M059J (cell line): ENCODE data around the gene FRMPD4. TPM values are rescaled to one million over a fixed set of nuclear protein-coding genes. Genes with fewer than 3 reads are reported as not detected.

Experiments used
- DNase-seq: peaks from one replicate; pipeline ENCODE4 v3.0.0-alpha.2; 2012; ENCODE audit warnings: low read depth
- total RNA-seq: library from RNA; depleted of rRNA; stranded (reverse); fragments of >200 nt; shearing (Covaris generic); gene quantifications from 2 replicates; pipeline ENCODE4 v1.2.3, GENCODE V29; 2014

The FRMPD4 gene
- total RNA-seq, 1 experiment from 2014 or later = 3.5 TPM

DNA sequence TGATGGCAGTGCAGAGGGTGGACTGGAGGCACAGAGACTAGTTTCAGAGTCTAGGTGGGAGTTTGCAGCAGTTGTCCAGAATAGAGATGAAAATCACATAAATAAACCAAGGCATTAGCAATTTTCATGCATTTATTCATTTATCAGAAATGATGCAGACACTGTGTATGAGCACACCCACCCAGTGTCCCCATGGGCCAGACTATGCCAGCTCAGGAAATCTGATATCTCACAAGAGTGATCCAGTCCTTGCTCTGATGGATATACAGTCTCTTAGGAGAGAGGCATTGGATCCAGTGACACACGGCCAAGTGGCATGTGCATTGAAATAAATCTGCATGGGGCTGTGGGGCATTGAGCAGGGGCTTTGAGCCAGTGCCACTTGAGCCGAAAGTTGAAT, 228.2 kb downstream of the FRMPD4 start:
- DNase-seq = no peak

DNA sequence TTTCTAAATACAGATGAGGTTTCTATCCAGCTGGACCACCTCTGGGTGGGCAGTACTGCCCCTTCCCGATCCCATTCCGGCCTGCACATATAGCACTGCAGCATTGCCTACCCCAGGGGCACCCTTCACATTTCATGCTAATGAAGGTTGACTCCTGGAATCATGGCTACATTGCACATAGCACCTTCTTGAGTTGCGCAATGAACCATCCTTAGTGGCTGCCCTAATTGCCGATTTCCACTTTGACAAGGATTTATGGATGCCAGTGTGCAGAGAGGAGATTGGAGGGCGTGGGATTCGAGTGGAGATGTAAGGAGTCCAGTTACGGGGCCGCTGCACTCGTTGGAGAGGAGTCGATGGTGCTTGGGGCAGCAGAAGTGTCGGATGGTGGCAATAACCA, 229.0 kb downstream of the FRMPD4 start:
- DNase-seq = no peak

DNA sequence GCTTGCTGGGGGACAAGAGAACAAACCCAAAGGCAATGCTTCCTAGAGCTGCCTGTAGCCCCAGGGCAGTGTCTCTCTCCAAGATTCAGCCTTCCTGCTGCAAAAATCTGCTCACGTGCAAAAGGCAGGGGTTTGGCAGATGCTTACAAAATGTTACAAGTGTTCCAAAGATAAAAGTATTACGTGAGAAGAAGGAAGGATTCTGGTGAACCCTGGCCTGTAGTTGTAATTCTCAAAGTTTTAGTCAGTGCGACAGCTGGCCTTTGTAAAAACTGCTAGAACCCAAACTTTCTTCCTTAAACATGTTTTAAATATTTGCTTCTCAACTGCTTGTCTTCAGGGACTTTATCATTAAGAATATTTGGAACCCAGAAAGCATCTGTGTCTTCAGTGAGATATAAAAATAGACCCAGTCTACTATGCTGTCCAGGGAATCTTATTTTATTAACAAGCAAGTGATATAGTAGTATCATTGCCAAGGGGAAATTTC, 232.3 kb downstream of the FRMPD4 start:
- peak; percentile 87 for DNase-seq

DNA sequence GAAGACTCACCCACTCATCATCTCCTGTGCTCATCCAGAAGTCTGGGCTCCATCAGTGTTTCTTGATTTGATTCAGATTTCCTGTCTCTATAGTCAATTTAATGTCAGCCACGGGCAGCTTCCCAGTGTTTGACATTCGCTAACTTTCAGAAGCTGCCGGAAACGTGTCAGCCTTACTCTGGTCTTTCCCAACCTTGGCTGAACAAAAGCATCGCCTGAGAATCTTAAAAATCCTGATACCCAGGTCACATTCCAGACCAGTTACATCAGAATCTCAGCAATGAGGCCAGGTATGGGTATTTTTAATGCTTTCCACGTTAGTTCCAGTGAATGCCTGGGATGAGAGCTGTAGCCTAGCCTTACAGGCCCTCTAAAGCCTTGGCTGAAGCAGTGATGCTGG, 233.8 kb downstream of the FRMPD4 start:
- DNase-seq = peak; percentile 88

DNA sequence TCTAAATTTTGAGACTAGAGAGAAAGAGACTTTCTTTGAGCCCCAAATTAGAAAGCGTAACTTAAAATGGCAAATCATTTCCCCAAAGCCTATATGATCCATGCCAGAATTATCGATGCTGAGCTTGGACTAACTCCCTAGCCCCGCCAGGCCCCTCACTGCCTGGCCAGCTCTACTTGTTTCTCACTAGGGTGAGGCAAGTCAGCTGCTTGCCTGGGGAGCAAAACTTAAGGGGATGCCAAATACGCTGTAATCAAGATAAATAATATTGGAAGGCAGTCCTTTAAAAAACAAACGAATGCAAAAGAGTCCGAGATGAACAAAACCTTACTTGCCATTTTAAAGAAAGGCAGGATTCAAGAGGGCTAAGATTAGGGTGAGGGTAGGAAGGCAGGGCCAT, 236.0 kb downstream of the FRMPD4 start:
- DNase-seq = no peak

DNA sequence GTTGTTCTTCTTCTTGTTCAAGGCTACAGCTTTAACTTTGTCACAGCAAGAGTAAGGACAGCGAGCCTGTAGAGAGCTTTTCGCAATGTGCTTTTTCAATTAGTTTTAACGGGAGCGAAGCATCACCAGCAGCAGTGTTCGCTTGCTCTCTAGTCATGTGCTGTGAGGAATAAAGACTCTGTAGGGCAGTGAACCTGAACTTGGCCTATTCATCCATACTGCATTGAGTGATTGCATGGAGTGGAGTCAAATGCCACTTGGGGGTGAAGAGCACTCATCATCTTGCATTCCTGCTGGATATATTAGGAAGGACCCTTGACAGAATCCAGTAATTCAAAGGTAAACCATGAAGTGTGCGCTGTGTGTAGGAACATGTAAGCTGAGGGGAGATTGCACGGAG, 240.0 kb downstream of the FRMPD4 start:
- DNase-seq = no peak

DNA sequence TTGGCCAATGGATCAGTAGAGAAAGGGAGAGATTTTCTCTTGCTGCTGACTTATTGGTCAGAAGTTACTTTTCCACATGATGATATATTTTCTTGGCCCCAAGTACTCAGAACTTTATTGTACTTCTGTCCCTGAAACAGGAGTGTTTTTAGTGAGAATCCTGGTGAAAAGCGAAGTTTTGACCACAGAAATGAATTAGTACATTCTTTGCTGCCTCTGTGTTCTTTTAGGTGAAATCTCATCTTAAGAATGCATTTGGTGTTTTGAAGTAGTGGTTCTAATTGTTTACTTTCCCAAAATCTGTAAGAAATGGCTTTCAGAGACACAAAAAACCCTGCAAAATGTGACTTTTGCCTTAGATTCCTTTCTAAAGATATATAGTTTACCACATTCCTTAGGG, 240.4 kb downstream of the FRMPD4 start:
- DNase-seq = no peak

DNA sequence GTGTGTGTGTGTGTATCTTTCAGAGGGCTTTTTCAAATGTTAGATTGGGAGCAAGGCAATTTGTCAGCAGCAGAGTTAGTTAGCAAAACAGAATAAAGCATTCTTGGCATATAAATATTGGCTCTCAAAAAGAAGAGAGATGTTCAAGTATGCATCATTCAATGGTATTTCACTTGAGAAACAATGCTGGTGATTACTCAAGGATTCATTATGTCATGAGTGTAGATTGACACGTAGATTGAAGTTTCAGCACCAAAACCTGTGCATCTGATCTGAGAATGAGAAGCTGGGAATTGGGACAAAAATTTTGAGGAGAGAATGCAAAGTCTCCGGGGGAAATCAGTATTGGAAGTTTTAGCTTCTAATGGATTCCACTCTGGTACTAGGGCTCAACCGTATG, 241.4 kb downstream of the FRMPD4 start:
- DNase-seq = no peak

DNA sequence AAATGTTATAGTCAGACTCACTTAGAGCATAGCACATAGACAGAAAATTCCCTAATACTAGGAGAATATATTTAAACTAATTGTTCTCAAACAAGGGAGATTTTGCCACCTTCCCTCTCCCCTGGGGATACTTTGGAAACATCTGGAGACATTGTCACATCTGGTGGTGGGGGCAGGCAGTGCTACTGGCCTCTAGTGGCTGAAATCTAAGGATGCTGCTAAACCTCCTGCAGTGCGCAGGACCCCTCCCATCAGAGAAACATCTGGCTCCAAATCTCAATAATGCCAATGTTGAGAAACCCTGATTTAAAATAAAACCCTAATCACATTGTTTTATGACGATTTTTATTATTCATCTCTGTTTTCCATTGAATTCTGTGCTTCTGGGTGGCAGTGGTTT, 244.9 kb downstream of the FRMPD4 start:
- DNase-seq = no peak

DNA sequence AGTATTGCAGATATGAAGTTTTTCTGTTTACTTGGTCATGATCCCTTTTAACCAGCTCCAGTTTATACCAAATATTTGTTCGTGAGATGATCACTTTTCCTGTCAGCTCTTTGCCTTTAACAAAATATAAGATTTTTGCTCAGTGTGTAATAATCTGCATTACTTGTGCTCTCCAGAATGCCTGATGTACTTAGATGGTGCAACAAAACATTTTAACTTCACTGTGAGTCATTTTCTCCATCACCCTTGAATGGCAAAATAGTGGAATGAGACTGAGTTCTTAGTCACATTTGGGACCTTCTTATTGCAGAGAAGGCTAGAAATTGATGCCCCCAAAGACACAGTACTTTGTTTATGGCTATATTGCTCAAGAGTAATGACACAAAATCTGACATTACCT, 252.0 kb downstream of the FRMPD4 start:
- peak; percentile 29 for DNase-seq

DNA sequence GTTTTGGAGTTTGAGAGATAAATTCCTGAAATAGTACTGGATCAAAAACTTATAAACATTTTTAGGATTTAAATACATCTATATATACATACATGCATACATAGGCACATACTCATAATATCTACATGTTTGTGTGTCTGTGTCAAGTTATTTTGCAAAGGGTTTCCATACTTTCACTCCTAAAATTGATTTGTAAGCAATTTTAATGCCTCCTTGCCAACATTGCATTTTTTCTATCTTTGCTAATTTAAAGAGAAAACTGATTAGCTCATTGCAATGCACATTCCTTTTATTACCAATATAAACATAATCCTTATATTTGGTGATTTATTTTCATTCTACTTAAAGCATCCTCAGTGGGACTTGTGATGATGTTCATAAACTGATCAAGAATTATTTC, 258.3 kb downstream of the FRMPD4 start:
- DNase-seq = no peak

DNA sequence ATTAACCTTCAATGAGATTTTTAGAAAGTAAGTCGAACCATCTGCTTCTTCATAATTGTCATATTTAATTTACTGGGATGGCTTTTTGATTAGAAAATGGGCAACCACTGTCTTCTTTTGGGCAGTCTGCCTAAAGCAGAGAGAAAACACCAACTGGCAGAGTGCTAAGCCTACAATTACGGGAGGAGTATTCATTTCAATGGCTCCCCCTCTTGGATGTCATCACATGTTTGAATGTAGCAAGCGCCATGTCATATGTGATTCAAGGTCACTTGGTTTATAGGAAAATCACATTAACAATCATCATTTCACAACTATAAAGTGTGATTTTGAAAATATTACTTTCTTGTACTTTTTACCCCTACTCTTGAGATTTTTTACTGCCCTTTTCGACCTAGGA, 261.9 kb downstream of the FRMPD4 start:
- DNase-seq = no peak

DNA sequence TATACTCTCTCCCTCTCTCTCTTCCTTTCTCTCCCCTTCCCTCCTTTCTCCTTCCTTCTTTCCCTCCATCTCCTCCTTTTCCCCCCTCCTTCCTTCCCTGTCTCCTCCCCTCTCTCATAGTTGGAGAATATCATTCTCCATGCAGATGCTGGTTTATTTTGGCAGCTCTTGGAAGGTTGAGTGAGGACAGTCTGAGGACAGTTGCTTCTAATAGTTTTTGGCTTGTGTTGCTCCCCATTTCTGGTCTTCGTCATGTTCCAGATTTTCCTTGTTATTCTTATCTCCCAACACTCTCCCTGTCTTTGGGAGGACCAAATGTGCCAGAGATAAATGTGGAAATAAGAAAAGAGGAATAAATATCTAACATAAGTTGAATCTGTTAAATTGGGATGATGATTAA, 263.0 kb downstream of the FRMPD4 start:
- no peak for DNase-seq

DNA sequence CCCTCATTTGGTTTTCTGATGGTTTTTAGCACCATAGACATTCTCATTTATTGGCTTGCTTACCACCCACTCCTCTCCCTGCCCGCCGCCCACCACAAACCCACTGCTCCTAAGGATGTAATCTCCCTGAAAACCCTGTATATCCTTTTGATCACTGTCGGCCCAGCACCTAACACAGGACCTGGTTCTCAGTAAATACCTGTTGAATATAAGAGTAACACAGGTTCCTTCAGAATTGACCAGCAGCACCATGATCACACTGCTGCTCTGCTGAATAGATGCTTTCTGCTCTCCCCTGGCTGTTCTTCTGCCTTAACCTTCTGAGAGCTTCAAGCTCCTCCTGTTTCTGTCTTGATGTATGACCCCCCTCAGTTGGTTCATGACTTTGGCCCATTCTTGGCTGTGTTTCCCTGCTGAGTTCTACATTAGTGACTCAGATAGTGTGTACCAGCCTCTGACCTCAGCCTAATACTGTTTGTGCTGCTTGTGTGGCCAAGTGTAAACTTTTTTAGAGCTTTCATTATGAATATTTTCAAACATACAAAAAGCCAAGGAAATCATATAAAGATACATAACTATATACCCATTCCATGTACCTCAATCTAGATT, 265.3 kb downstream of the FRMPD4 start:
- peak; percentile 74 for DNase-seq

DNA sequence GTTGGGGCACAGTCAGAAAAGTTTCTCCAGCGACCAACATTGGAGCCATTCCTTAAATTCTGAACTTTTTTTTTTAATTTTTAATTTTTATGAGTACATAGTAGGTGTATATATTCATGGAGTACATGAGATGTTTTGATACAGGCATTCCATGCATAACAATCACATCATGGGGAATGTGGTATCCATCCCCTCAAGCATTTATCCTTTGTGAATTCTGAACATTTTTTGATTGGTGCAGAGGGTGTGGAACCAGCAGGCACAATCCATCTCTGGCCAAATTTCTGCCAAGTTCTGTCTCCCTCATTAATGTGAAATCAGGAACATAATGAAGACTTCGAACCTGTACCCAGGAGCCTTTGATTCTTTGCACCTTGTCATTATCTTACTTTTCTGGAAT, 267.0 kb downstream of the FRMPD4 start:
- DNase-seq = peak; percentile 39

DNA sequence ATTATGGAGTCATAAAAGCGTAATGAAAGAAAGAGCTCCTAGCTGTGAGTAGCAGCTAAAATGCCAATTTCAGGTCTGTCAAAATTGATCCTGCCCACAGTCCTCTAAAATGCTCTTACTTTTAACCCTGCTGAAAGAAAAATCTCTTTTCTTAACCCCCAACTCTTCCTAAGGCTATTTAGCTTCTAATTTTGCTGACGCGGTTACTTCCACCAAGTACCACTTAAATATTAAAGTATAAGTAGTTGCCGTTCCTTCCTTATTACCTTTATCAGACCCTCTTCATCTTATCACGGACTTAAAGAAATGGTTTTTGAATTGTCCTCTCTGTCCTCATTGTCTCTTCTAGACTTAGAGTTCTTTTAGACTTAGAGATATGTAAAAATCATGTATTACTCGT, 272.2 kb downstream of the FRMPD4 start:
- no peak for DNase-seq

DNA sequence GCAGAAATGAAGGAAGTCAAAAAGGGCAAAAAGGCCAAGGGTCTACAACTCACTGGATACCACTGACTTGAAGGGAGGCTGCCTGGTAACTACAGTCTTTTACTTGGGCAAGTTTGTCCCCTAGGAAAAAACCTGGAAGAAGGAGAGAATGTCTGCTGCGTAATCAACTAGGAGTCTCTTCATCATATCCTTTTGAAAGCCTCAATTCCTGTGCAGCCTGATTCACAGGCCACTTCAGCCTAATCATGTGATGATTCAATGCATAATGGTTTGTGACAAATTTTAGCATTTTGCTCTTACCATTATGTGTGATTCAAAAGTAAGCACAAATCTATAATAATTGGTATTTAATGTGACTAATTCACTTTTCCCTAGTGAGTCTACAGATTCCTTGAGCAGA, 273.6 kb downstream of the FRMPD4 start:
- peak; percentile 18 for DNase-seq

DNA sequence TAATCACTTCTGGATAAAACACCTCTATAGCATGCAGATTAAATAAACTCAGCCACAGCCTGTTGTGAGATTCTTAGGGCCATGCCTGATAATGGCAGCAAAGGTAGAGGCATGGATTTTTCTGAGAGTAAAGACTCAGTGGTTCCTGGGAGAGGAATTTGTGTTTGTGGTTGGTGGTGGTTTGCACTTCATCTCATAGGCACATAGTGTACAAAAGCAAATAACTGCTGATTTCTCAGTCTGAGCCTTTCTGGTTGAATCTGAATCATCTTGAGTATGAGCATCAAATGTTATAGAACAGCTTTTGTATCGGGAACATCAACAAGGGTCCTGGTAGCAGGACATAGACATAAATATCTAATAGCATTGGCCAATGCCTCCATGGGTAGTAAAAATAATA, 274.3 kb downstream of the FRMPD4 start:
- no peak for DNase-seq

DNA sequence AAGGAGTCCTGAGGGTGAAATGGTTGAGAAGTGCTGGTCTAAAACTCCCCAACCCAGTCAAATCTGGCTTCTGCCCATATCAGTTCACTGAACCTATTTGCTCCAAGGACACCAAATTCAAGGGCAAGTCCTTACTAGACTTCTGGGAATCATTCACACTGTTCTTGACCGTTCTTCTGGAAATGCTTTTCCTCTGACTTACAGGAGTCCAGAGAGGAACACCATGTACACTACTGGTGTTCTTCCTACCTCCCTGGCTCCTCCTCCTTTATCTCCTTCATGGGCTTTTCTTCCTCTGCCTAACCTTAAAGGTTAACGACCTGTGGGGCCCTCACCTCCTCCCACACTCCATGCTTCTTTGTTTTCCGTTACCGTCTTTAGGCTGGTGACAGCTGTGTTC, 281.3 kb downstream of the FRMPD4 start:
- DNase-seq = no peak

DNA sequence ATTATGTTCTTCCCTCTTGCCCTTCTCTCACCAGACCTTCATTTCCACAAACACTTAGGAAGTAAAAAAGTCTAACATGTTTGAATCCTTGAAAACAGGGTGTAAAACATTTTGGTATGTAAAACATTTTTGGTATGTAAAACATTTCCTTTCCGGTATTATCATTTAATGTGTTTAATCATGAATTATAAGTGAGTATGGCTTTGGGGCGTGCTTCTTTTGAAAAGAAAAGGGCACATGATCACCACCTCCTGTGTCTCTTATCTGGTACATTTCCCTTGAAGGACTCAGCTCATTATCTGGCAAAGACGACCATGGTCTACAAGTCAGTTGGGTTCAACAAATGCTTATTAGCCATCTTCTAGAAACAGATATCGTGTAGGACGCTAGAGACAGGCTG, 283.6 kb downstream of the FRMPD4 start:
- peak; percentile 50 for DNase-seq

DNA sequence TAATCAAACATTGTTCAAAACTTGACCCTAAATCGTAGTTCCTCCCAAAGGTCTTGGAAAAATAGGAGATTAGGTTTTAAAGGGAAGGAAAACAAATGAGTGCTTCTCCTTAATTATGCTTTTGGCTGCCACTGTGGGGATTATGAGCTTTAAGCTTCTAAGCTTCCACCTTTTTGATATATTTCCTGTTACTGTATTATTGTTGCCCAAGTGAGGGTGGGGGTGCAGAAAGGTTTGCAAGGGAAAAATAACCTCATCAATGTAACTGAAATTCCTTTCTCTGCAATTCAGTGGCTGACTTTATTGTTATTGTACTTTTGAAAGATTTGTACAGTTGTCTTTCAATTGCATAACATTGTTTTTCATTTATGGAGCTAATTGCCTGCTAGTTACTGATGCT, 285.1 kb downstream of the FRMPD4 start:
- DNase-seq = no peak

DNA sequence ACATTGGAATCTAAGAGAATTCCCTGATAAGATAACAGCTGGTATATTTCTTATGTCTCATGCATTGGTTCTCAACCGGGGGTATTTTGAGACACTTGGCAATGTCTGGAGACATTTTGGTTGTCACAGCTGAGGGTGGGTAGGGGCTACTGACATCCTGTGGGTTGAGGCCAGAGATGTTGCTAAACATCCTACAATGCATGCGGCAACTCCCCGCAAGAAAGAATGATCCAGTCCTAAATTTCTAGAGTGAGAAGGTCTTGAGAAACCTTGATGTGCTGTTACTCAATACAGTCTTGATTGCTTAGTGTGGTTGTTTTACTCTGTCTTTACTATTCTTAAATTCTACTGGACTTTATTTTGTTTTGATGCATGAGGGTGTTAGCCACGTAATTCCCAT, 287.2 kb downstream of the FRMPD4 start:
- DNase-seq = no peak

DNA sequence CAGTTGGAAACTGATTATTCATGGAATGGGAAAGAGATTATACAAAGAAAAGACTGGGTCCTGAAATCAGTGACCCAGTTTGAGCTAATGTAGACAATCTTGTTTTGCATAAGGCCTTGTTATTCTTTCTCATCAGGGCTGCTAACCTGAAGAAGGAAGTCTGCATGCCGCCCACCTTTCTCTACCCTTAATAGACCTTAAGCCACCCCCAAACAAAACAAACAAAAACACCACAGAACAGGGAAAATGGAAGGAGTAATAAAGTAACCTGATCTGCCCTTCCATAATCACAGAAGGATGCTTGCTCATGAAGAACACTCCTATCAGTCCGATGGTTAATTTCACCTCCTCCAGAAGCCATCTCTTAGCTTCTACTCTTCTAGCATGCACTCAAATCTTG, 288.1 kb downstream of the FRMPD4 start:
- no peak for DNase-seq

DNA sequence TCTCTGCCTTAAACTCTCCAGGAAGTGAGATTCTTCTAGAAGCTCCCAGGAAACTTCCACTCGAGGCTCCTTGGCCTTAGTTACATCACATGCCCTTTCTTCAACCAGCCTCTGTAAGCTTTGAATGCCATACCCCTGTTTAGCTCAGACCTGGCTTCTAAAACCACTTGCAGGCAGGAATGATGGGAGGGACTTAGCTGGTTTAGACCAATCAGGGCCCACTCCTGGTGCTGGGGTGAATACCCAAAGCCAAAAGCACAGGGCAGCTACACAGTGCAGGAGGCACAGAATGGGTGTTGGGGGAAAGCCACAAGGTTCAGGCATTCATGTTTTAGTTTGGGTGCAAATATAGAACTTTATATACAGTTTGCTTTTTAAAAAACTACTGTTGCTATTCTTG, 296.2 kb downstream of the FRMPD4 start:
- DNase-seq = no peak
